Measurements from ENCODE around the gene ZNF107.
"Not testable (repeated sequence)": the region's sequence is repeated elsewhere in the genome, so short reads cannot be mapped to it uniquely, and the experiment has no call there.

Gene ZNF107

DNA sequence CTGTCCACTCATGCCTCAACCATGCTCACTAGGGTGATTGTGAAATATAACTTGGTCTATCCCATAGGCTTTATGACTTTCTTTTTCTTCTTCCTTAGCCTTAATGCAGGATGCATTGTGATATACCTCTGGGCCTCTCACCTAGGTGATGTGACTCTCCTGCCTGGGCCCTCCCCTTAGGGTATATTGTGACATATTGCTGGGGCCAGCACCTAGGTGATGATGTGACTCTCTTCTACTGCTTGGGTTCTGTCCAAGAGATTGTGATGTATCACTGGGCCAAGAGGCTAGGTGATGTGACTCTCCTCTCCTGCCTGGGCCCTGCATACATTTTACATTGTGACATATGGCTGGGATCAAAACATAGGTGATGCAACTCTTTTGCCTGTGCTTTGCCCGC, 14.7 kb upstream of the ZNF107 start:
- no peak for DNase-seq

DNA sequence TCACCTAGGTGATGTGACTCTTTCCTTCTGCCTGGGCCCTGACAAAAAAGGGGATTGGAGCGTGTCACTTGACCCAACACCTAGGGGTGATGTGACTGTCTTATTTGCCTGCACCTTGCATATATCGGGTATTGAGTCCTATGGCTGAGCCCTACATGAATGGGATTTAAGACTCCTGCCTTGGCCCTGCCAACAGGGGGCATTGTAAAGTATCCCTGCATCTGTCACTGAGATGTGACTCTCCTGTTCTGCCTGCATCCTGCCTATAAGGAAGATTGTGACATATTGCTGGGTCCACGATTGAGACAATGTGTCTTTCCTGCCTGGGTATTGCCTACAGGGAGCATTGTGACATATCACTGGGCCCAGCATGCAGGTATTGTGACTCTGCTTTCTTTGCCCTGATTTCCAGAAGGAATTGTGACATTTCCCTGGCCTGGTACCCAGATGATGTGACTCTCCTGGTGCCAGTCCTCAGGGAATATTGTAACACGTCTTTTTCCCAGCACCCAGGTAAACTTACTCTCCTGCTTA, 14.2 kb upstream of the ZNF107 start:
- DNase-seq: no peak

DNA sequence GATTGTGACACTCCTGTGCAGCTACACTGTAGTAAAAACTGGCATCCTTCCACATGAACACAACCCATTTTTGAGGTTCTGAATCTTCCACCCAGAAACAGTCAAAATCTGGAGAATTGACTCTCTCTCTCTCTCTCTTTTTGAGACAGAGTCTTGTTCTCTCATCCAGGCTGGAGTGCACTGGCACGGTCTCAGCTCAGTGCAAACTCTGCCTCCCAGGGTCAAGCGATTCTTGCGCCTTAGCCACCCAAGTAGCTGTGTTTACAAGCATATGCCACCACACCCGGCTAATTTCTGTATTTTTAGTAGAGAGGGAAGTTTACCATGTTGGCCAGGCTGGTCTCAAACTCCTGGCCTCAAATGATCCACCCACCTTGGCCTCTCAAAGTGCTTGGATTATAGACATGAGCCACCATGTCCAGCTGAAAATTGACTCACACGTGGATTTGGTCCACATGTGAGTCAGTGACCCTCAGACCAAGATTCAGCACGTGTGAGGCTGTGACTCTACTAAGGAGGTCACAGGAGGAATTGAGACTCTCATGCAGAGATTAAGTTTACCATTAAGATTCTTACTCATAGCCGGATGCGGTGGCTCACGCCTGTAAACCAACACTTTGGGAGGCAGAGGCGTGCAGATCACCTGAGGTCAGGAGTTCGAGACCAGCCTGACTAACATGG, 12.1 kb upstream of the ZNF107 start:
- no peak for DNase-seq

DNA sequence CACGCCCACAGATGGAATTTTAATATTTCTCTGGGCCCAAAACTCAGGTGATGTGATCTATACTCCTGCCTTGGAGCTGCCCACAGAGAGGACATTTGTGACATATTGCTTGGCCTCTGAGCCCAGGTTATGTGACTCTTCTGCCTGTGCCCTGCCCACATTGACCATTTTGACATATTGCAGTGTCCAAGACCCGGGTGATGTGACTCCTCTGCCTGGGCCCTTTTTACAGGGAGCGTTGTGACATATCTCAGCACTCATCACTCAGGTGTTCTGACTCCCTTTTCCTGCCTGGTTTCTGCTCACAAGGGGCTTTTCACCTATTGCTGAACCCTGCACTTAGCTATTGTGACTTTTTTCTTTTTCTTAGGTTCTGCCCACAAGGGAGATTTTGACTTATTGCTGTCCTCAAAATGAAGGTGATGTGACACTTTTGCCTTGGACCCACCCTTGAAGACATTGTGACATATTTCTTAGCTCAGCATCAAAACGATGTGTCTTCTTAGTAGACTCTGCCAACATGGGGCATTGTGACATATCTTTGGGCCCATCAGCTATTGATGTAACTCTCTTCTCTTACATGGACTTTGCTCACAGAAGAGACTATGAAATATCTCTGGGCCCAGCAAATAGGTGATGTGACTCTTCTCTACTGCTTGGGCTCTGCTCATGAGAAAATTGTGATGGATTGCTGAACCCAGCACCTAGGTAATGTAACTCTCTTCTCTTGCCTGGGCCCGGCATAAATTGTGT, 11.0 kb upstream of the ZNF107 start:
- no peak for DNase-seq

DNA sequence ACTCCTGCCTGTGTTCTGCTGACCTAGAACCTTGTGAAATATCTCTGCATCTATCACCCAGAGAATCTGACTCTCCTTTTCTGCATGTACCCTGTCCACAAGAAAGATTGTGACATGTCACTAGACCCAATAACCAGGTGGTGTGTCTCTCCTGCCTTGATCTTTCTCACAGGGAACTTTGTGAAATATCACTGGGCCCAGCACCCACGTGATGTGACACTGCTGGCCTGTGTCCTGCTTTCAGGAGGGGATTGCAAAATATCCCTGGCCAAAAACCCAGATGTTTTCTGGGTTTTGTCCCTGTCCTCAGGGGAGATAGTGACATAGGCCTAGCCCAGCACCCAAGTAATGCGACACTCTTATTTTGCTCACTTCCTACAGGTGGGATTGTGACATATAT, 10.1 kb upstream of the ZNF107 start:
- no peak for DNase-seq

DNA sequence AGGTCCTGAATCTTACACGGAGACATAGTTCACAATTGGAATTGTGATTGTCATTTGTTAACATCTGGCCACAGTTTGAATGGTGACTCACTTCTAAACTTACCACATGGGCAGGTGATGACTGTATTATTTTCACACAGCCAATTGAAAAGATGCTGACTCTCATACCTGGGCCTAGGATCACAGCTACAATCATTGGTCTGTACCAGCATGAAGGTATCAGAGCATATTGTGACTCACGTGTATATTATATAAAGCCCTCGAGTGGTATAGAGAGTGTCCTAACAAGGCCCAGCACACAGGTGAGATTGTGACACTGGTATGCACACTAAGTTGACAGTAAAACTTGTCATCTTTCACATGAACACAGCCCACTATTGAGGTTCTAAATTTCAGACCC, 9.4 kb upstream of the ZNF107 start:
- DNase-seq: no peak

DNA sequence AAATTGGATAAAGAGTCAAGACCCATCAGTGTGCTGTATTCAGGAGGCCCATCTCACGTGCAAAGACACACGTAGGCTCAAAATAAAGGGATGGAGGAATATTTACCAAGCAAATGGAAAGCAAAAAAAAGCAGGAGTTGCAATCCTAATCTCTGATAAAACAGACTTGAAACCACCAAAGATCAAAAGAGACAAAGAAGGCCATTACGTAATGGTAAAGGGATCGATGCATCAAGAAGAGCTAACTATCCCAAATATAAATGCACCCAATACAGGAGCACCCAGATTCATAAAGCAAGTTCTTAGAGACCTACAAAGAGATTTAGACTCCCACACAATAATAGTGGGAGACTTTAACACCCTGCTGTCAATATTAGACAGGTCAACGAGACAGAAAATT, 3.8 kb upstream of the ZNF107 start:
- DNase-seq: not testable (repeated sequence)

DNA sequence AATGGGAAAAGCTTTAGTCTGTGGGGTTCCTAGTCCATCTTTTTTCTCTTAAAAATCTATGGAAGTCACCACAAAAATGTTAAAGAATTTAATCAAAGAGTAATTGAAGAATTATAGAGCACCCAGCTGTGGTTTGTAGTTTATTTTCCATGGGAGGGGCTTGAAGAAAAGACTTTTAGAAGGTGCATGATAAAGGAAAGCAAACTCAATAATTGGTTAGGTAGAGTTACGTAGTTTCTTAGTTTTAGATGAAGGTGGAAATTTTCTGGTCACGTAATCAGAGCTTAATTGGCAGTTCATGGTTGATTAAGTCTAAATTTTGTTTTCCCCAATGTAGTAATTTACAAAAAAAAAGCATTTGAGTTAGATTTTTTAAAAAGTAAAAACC, 724 bp downstream of the ZNF107 start:
- no peak for DNase-seq

DNA sequence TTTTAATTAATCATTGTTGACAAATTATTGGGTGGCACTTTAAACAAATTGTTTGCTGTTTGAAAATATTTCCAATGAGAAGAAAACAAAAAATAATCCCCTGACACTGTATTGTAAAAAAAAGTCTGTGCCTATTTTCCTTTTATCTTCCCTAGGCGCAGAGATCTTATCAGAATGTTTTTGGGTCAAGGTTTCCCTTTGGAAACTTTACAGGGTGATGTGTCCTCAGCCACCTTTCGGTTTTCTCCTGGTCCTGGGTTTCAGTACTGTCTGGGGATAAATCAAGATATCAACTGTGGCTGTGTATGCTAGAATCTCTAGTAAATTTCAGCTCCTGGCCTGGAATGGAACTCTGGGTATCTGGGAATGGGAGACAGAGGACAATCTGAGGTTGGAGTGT, 1.4 kb downstream of the ZNF107 start:
- DNase-seq: no peak

DNA sequence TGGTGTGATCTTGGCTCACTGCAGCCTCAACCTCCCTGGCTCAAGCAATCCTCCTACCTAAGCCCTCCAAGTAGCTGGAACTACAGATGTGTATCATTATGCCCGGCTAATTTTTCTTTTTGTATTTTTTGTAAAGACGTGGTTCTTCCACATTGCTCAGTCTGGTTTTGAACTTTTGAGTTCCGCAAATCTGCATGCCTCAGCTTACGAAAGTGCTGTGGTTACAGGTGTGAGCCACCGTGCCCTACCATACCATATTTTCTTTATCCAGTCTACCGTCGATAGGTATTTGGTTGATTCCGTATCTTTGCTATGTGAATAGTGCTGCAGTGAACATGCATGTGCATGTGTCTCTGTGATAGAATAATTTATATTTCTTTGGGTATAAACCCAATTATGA, 6.5 kb downstream of the ZNF107 start:
- no peak for DNase-seq

DNA sequence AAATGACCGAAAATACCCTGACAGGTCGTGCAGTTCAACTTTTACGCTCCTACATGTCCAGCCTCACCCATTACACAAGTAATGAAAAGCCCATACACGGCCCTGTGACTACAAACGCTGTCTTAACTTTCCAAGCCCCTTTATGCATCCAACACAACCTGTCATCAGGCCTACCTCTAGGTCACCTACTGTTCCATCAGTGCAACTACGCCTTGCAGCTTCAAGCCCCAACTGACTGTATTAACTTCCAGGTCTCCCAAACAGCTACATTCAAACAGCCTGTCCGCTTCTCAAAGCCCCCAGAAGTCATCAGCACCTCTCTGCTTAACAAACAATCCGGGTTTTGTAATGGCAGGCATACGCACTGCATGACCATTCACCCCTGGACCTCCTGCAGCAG, 19.2 kb downstream of the ZNF107 start:
- no peak for DNase-seq

DNA sequence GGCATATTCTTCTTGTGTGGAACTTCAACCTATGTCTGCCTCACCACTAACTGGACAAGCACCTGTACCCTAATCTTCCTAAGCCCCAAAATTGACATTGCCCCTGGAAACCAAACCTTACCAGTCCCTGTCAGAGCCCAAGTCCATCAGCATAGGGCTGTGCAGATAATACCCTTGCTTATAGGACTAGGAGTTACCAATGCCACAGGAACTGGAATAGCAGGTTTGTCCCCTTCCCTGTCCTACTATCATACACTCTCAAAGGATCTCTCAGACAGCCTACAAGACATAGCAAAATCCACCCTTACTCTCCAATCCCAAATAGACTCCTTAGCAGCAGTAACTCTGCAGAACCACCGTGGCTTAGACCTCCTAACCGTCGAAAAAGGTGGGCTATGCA, 19.8 kb downstream of the ZNF107 start:
- no peak for DNase-seq

DNA sequence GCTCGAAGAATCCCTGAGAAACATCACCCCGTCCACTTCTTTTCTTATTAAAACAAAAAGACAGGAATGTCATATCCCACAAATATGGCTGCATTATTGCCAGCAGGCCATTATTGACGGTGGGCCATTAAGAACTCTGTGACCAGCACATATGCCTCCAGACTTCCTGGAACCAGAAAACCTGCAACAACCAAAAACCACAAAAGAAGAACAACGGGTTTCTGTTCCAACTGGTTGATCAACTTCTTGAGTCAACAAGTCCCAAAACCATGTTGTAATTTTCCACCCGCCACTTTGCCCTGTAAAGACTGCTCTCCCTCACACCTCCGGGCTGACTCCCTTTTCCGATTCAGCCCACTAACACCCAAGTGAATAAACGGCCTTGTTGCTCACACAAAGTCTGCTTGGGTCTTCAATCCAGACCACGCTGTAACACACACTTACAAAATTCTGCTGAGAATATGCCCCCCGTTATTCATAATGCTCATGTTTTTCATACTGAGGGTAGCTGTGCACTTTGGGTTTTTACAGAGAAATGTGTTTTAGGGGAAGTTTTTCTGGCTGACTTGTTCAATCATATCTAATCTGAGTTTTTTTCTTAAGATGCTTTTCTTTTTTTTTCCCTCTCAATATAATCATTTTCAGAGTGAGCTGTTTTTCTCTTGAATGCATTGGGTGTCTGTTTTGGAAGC, 20.7 kb downstream of the ZNF107 start:
- no peak for DNase-seq

DNA sequence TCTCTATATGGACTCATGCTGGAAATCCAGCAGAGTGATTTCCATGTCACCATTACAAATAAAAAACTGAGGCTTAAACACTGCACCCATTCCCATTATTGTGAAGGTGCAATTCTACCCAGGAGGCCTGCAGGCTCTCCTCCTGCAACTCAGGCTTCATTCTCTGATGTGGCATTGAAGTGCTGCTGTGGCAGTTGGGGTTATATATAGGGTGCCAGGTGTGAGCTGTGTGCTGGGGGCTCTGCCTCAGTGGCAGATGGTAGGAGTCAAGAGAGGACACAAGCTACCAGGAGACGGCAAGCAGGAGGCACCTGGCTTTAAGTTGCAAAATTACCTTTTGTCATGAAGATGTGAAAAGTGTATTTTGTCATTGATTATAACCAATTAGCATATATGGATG, 21.3 kb downstream of the ZNF107 start:
- DNase-seq: no peak

DNA sequence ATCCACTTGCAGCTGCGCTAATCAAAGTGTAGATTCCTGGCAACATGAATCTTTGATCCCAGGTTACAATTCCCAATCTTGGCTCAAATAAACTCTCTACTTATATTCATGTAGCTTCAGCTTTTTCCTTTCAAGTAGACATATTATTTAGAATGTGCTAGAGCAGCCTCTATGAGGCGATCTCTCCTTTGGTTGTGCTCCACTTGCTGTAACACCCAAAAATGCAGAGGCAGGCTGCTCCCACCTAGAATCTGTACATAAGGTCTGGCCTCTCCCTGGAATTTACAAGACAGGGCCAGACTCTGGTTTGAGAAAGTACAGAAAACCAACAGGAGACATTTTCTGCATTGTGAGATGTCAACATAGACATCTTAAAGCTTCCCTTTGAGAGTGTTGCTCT, 23.1 kb downstream of the ZNF107 start:
- no peak for DNase-seq

DNA sequence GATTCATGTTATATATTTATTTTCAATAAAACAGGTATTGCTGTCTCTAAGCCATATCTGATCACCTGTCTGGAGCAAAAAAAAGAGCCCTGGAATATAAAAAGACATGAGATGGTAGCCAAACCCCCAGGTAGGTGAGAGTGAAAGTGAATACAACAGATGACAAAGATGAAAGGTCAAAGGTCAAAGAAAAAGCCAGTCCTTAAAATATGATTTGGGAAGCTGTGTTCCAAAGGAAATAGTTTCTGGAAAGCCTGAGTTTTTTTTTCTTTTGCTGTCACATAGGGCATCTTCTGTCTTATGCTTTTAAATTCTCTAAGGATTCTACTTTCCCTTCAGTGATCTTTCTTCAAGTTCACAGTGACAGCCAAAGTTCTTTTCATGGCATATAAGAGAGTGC, 25.9 kb downstream of the ZNF107 start:
- no peak for DNase-seq

DNA sequence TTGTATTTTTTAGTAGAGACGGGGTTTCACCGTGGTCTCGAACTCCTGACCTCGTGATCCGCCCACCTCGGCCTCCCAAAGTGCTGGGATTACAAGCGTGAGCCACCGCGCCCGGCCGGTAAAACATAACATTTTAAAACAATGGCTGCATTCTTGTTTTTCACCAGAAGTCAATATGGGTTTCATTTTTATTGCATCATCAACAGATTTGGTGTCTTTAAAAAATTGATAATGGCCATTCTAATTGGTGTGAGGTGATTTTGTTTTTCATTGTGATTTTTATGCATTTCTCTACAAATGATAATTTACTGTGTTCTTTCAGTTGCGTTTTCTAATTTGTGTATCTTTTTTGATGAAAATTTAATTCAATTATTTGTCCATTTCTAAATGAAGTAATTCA, 31.9 kb downstream of the ZNF107 start:
- DNase-seq: not testable (repeated sequence)

DNA sequence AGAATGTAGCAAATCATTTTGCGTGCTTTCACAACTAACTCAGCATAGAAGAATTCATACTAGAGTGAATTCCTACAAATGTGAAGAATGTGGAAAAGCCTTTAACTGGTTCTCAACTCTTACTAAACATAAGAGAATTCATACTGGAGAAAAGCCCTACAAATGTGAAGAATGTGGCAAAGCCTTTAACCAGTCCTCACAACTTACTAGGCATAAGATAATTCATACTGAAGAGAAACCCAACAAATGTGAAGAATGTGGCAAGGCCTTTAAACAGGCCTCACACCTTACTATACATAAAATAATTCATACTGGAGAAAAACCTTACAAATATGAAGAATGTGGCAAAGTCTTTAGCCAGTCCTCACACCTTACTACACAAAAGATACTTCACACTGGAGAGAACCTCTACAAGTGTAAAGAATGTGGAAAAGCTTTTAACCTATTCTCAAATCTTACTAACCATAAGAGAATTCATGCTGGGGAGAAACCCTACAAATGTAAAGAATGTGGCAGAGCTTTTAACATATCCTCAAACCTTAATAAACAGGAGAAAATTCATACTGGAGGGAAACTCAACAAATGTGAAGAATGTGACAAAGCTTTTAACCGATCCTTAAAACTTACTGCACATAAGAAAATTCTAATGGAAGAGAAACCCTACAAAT, 40.8 kb downstream of the ZNF107 start:
- DNase-seq: no peak

DNA sequence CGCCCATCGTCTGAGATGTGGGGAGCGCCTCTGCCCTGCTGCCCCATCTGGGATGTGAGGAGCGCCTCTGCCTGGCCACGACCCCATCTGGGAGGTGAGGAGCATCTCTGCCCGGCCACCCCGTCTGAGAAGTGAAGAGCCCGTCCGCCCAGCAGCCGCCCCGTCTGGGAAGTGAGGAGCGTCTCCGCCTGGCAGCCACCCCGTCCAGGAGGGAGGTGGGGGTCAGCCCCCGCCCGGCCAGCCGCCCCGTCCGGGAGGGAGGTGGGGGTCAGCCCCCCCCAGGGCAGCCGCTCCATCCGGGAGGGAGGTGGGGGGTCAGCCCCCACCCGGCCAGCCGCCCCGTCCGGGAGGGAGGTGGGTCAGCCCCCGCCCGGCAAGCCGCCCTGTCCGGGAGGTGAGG, 52.0 kb downstream of the ZNF107 start:
- DNase-seq: not testable (repeated sequence)

DNA sequence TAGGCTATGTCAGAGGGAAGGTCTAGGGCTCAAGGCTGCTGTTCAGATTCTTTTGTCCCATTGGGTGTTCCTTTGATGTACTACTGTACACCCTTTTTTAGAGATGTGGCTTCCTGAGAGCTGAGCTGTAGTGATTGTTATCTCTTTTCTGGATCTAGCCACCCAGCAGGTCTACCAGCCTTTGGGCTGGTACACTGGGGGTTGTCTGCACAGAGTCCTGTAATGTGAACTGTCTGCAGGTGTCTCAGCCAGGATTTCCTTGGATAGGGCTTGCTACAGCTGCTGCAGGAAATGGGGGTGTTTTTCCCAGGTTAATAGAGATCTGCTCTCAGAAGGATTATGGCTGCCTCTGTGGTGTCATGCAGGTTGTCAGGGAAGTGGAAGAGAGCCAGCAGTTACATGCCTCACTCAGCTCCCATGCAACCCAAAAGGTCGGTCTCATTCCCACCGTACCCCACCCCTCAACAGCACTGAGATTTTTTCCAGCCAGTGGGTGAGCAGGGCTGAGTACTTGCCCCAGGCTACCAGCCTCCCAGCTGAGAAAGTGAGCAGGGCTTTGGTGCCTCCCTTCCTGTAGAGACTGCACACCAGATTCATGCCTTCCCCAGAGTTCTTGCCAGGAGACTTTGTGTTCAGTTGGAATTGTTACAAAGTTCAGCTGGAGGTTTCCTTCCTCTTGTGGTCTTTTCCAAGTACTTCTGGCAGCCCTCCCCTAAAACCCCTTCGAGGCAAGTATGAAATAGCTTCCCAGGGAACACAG, 63.3 kb downstream of the ZNF107 start:
- no peak for DNase-seq

DNA sequence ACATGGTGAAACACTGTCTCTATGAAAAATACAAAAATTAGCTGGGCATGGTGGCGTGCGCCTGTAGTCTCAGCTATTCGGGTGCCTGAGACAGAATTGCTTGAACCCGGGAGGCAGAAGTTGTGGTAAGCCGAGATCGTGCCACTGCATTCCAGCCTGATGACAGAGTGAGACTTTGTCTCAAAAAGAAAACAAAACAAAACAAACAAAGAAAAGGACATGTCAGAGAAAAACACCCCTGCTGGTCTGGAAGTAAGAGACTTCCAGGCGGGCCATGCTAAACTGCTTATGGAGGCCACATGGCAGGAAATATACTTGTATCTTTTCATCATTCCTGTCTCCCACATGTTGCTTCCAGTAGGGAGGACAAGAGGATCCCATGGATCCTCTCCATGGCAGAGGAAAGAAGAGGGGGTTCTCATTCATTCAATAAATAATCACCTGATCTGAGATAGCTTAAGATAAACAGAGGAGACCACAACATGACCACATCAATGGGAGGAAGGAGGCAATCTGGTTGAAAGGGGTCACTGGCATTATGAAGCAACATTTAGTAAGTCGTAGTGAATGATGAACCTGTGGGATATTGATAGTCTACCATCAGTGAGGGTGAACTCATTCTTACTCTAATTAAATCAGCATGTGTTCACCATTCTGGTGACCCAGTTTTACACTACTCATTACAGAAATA, 67.8 kb downstream of the ZNF107 start:
- no peak for DNase-seq

DNA sequence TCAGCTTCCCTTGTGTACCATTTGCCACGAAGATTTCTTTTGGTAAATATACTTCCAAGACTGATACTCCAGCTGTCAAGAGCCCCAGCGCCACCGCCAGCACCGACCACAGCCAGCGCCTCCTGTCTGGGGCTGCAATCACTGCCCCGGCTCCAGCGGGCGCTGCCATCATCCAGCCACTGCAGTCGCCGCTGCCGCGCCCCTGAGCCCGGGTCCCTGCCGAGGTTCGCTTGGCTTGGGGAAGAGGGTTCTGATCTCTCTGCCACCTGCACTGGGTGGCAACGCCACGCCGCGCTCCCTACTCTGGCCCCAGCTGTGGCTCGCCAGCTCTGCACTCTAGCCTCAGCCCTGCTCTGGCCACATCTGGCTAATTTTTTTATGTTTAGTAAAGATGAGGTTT, 70.6 kb downstream of the ZNF107 start:
- no peak for DNase-seq
